Right renal cortex interstitium (tissue), 3 donors: ENCODE data around the gene SPOCK3. TPM values are rescaled to one million over a fixed set of nuclear protein-coding genes. Genes with fewer than 3 reads are reported as not detected.

Source experiments
- DNase-seq, 3 donors: peaks; one replicate each; pipeline ENCODE4 v3.0.0-alpha.2; 2013; ENCODE audit warnings: low read depth in 3 of 3, low spot score in 2 of 3
- polyA plus RNA-seq, 3 donors: library from polyadenylated mRNA; unstranded; fragments of 120-200 nt; gene quantifications; one replicate each; pipeline ENCODE4 v1.2.1, GENCODE V29; 2013; ENCODE audit not compliant: insufficient read length in 3 of 3

The SPOCK3 gene
- polyA plus RNA-seq, 3 donors = 9.6 to 15.6 (median 15.0) TPM

- no peak for DNase-seq
These were observed 56.4 kb downstream of the SPOCK3 start for GRCh38 chr4:167177925-167178324.

DNA sequence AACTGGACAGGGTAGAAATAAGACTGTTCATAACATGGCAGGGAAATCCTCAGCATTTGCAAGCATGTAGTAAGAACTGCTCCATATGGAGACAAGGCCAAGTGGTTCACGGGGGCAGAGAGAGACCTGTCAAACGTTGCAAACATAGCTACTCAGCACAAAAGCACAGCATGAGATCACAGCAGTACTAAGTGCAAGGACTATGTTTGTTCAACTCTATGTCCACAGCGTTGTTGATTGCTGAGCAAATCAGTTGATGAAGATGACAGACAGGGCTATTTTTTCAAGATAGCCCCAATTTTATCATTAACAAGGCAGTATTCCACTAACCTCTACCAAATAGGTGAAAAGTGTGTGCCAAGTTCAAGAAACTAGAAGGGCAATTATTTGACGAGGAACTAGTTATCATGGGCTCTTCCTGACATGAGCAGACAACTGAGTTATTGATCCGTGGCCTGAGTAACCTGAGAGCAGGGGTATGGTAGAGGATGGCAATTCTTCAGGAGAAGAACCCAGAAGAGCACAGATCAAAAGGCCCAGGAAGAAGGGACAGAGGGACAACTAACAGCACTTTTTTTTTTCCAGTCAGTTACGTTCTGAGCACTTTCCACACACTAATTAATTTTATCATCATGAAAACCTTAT lies 57.4 kb downstream of the SPOCK3 start:
- DNase-seq = no peak

GRCh38 chr4:167171928-167172327 lies 62.4 kb downstream of the SPOCK3 start:
- DNase-seq = no peak

DNA sequence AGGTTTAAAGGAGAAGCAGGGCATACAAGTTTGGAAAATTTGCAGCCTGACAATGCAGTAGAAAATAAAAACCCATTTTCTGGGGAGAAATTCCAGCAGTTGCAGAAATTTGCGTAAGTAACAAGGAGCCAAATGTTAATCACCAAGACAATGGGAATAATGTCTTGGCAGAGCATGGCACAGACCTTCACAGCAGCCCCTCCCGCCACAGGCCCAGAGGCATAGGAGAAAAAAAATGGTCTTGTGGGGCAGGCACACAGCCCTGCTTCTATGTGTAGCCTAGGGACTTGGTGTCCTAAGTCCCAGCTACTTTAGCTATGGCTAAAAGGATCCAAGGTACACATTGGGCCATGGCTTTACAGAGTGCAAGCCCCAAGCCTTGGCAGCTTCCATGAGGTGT lies 65.7 kb downstream of the SPOCK3 start:
- DNase-seq = no peak

GRCh38 chr4:167150587-167150986 lies 83.7 kb downstream of the SPOCK3 start:
- DNase-seq = no peak

DNA sequence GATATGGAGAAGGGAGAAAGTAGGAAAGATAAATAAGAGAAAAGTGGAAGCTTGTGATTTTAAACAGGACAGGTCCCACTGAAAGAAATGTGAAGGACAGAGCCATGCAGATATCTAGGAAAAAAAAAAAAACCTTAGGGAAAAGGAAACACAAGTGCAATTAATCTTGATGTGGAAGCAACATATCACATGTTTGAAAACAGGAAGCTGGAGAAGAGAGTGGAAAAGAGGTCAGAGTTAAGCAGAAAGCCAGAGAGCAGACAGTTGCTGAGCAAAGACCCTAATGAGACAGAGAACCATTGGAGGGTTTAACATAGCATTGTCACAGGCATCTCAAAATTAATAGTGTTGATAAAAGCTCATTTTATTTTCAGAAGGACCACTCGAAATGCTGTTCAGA lies 89.7 kb downstream of the SPOCK3 start:
- no peak for DNase-seq

DNA sequence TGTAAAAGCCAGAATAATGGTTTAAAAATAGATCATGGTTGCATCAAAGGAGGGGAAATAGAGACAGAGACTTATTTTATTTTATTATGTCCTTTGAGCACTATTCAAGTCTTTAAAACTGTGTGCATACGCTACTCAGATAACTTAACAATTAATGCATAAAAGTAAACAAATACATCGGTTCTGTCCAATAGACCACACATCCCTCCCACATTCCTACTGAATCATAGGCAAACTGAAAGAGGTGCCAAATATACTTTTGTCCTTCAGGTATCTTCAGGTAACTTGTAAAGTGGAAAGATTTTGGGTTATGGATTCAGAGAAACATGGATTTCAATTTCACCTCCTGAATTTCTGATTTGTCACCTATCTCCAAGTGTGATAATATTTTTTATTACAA lies 91.3 kb downstream of the SPOCK3 start:
- DNase-seq = no peak

DNA sequence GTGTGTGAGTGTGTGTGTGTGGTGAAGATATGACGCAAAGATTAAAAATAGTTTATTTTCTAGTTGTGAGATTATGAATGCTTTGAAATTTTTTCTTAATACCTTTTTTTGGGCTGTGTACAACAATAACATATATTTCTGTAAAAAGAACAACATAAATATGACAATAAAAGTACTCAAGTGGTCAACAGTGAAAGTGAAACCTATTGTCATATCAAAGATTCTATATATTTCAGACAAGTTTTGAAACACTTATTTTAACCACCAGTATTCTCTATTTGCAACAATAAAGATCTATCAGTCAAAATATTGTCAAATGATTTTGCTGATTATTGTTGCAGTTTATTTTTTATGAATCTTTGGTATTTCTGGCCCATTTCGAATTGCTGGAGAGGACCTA lies 98.0 kb downstream of the SPOCK3 start:
- no peak for DNase-seq

DNA sequence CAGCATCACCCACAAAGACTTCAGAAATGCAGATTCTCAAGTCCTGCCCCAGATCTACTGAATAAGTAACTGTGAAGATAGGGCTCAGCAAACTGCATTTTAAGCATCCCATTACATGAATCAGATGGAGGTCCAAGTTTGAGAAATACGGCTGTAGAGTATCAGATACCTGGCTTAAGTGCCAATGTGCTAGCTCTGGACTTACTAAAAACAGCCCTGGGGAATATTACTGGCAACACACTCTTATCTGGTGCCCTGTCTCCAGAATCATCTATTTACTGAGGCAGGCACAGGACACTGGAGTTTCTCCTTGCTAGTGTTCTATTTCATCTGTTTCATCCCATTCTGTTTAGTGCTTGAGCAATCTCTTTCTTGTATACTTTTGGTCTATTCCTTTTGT lies 105.1 kb downstream of the SPOCK3 start:
- no peak for DNase-seq

- DNase-seq = no peak
These were observed 114.9 kb downstream of the SPOCK3 start for GRCh38 chr4:167119392-167119791.

DNA sequence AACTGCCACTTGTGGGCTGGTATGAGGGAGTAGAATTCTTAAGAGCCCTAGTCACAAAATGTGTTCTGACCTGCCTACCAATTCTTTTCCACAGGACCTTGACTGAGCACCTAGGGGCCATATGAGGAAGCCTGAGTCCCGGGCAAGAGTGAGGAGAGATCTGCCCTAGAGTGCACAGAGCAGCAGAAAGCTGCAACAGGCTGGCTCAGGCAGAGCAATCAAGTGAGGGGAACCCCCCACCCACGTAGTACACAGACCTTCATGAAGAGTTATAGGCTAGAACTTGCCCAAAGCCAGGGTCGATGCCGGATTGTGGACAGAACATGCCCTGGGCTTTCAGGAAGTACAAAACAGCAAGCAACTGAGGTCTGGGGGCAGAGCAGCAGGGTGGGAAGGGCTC lies 117.0 kb downstream of the SPOCK3 start:
- DNase-seq = no peak

GRCh38 chr4:167114416-167114971 lies 119.8 kb downstream of the SPOCK3 start:
- DNase-seq = no peak

DNA sequence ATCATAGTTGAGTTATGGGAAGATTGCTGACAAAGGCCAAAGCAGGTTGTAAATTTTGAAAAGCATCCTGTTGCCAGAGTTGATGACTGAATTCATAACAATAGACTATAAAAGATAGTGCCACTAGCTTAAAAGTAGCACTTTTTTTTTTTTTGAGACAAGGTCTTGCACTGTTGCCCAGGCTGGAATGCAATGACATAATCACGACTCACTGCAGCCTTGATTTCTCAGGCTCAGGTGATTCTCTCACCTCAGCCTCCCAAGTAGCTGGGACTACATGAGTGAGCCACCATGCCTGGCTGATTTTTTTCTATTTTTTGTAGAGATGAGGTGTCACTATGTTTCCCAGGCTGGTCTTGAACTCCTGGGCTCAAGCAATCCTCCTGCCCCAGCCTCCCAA lies 122.7 kb downstream of the SPOCK3 start:
- no peak for DNase-seq

DNA sequence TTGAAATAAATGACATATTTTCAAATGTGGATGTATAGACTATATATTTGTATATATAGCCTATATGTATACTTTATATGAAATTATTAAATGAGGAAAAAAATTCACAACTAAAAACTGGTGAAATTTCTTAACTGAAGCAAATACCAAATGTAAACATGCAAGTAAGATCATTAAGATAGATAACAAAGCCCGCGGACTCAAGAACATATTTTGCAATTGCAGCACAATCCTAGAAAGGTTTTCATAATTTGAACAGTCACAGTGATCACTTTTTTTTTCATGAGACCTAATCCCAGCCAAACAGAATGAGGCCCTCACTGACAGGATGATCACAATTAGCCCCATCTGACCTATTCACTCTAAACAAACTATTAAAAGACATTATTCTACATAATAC lies 123.2 kb downstream of the SPOCK3 start:
- no peak for DNase-seq

- DNase-seq = no peak
These were observed 124.4 kb downstream of the SPOCK3 start for GRCh38 chr4:167109859-167110258.

- DNase-seq = no peak
These were observed 128.4 kb downstream of the SPOCK3 start for GRCh38 chr4:167105857-167106256.

- no peak for DNase-seq
These were observed 131.8 kb downstream of the SPOCK3 start for GRCh38 chr4:167102475-167102874.

GRCh38 chr4:167101035-167101434 lies 133.3 kb downstream of the SPOCK3 start:
- no peak for DNase-seq

- no peak for DNase-seq
These were observed 134.2 kb downstream of the SPOCK3 start for GRCh38 chr4:167100120-167100519.

DNA sequence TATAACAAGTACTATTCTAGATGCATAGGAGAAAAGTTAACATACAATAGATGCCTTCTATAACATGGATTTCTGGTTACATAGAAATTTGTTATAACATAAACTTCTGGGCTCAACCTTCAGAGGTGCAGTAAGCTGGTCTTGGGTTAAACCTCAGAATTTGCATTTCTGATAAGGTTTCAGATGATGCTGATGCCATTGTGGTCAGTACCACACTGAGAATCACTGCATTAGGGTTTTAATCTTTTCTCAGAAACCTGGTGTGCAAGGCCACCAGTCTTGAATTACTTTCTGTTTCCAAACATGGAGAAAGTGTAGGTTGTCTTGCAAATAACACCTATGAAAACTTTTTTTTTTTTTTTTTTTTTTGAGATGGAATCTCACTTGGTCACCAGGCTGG lies 146.2 kb downstream of the SPOCK3 start:
- DNase-seq = no peak

- DNase-seq = no peak
These were observed 150.0 kb downstream of the SPOCK3 start for GRCh38 chr4:167084321-167084720.

- DNase-seq = no peak
These were observed 154.5 kb downstream of the SPOCK3 start for GRCh38 chr4:167079762-167080161.

GRCh38 chr4:167052631-167053091 lies 181.6 kb downstream of the SPOCK3 start:
- no peak for DNase-seq
